GM06990 (cell line): ENCODE measurements around the gene SPAG16.

Source experiments
- DNase-seq: peaks from one replicate; pipeline ENCODE4 v3.0.0-alpha.2; 2011; ENCODE audit not compliant: insufficient read length; ENCODE audit errors: extremely low read depth
- H3K27me3 ChIP-seq: replicated peaks from 2 replicates; pipeline ENCODE4 v1.6.0; 2011; ENCODE audit warnings: low read length; ENCODE audit not compliant: control insufficient read depth, insufficient read depth
- H3K36me3 ChIP-seq: 2 replicates; pipeline ENCODE4 v1.5.1; 2011; ENCODE audit warnings: low read length; ENCODE audit not compliant: control insufficient read depth, insufficient read depth
- H3K4me3 ChIP-seq: replicated peaks from 2 replicates; pipeline ENCODE4 v1.5.1; 2011; ENCODE audit warnings: low read depth, mild to moderate bottlenecking, control low read depth, low read length
- TF ChIP-seq, protein P1 (sequence below): IDR thresholded peaks from 2 replicates; pipeline ENCODE4 v1.5.1; 2011; ENCODE audit warnings: low read length, control low read depth, mild to moderate bottlenecking, inconsistent platforms; ENCODE audit not compliant: insufficient read depth, poor library complexity, severe bottlenecking

The SPAG16 gene

DNA sequence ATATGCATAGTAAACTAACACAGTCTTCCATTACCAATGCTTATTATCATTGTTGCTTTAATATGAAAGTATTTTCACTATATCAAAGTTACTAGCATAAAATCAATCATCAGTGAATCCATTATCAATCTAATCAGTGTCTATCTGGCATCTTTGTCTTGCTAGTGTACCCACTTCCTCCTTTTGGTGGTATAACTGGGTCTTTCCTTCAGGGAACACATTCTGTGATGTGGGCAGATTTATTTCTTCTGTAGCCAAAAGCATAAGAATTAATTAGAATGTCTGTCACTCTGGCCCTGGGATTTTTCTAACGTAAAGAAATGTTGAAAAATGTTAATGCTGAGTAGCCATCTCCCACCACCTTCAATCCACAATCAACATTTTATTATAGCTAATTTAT lies 970.8 kb downstream of the SPAG16 start:
- DNase-seq: no peak
- TF ChIP-seq, protein P1, sequence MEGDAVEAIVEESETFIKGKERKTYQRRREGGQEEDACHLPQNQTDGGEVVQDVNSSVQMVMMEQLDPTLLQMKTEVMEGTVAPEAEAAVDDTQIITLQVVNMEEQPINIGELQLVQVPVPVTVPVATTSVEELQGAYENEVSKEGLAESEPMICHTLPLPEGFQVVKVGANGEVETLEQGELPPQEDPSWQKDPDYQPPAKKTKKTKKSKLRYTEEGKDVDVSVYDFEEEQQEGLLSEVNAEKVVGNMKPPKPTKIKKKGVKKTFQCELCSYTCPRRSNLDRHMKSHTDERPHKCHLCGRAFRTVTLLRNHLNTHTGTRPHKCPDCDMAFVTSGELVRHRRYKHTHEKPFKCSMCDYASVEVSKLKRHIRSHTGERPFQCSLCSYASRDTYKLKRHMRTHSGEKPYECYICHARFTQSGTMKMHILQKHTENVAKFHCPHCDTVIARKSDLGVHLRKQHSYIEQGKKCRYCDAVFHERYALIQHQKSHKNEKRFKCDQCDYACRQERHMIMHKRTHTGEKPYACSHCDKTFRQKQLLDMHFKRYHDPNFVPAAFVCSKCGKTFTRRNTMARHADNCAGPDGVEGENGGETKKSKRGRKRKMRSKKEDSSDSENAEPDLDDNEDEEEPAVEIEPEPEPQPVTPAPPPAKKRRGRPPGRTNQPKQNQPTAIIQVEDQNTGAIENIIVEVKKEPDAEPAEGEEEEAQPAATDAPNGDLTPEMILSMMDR: no peak

DNA sequence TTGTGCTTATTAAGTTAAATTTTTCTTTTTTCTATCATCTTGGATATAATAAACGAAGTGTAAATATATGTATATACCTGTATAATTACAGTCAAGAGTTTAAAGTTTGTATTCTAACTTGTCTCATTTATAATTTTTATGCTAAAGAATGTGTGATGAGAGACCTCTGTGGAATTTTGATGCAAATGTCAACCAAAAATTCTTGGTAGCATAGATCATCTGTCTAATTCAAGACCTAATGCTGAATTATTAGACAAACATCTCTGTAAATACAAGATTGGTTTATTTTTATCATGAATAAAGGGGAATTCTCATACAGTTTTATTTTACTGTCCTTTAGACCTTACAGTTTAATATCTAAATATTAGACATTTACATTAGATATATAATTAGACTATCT lies 977.4 kb downstream of the SPAG16 start:
- no peak for DNase-seq
- TF ChIP-seq, protein P1: no peak
- Histone ChIP-seq H3K27me3 (no peaks in the 10 kb centered on the region), H3K4me3 (no peak overlapping the region), H3K36me3 (no peaks in the 10 kb centered on the region)

More for the DNA sequence above, 970.8 kb downstream of the SPAG16 start:
- Histone ChIP-seq H3K36me3 (no peaks in the 10 kb centered on the region), H3K27me3 (no peaks in the 10 kb centered on the region), H3K4me3 (no peak overlapping the region)

DNA sequence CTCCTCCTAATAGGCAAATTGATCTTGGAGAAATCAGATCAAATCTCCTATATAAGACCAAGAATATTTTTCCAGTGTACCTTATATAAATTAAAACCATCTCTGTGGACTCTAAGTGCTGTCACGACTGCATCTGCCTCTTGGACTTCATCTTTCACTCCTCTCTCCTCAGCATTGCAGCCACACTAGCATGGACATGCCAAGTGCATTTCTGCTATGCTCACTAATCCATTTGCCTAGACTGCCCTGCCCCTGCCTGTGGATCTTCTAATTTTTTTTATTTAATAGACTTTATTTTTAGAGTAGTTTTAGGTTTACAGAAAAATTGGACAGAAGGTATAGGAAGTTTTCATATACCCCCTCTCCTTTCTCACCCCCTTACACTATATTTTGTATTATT lies 979.9 kb downstream of the SPAG16 start:
- TF ChIP-seq, protein P1: no peak
- no peaks in the 10 kb centered on the region for H3K27me3 ChIP-seq
- H3K36me3 ChIP-seq: no peaks in the 10 kb centered on the region
- DNase-seq: no peak
- no peak overlapping the region for H3K4me3 ChIP-seq

DNA sequence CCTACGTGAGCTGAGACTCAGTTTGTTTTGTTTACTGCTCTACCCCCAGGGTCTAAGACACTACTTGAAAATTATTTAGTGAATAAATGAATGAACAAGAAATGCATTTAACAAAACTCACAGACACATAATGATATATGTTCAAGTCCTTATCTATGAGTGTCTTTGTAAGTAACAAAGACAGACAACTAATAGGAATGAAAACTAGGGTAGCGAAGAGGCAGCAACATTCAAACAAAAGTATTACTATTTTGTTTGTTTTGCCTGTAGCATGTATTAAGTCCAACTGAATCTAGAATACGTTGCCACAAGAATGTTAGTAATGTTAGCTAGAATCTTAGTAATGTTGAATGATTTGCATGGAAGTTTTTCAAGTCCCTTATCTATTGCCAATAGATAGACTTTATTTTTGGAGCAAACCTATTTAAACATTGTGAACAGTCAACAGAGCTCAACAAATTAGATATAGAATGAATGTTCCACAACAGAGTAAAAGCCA lies 981.8 kb downstream of the SPAG16 start:
- no peak overlapping the region for H3K4me3 ChIP-seq
- TF ChIP-seq, protein P1: no peak
- no peaks in the 10 kb centered on the region for H3K27me3 ChIP-seq
- no peak for DNase-seq
- no peaks in the 10 kb centered on the region for H3K36me3 ChIP-seq

DNA sequence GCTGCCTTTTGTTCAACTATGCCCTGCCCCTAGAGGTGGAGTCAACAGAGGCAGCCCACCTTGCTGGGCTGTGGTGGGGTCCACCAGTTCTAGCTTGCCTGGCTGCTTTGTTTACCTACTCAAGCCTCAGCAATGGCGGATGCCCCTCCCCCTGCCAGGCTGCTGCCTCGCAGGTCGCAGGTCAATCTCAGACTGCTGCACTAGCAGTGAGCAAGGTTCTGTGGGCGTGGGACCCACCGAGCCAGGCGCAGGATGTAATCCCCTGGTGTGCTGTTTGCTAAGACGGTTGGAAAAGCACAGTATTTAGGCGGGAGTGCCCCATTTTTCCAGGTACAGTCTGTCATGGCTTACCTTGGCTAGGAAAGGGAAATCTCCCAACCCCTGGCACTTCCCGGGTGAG lies 993.6 kb downstream of the SPAG16 start:
- H3K4me3 ChIP-seq: no peak overlapping the region
- no peaks in the 10 kb centered on the region for H3K27me3 ChIP-seq
- no peak for DNase-seq
- no peaks in the 10 kb centered on the region for H3K36me3 ChIP-seq
- TF ChIP-seq, protein P1: no peak

DNA sequence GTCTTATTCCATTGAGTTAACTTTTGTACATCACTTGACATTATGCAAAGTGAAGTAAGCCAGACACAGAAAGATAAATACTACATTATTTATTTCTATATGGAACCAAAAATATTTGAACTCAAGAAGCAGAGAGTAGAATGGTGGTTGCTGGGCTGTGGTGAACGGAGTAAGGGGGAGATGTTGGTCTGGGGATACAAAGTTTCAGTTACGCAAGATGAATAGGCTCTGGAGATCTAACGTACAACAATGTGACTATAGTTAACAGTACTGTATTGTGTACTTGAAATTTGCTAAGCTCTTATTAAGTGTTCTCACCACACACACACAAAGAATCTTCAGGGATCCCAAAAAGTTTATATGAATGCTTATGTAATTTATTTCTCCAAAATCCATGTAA lies 1001.7 kb downstream of the SPAG16 start:
- Histone ChIP-seq H3K36me3 (no peaks in the 10 kb centered on the region), H3K27me3 (no peaks in the 10 kb centered on the region), H3K4me3 (no peak overlapping the region)
- TF ChIP-seq, protein P1: no peak
- DNase-seq: no peak
